Ectodermal cell (in vitro differentiated cells): Measurements from ENCODE around the gene SLC35E4.

Source experiments
- H3K27ac ChIP-seq: 2 replicates; pipeline ENCODE4 v1.7.0; 2013; ENCODE audit warnings: mild to moderate bottlenecking, low read depth, low read length; ENCODE audit not compliant: insufficient read depth, poor library complexity, severe bottlenecking
- H3K27me3 ChIP-seq: 2 replicates; pipeline ENCODE4 v1.7.0; 2013; ENCODE audit warnings: mild to moderate bottlenecking, low read length; ENCODE audit not compliant: insufficient read depth, control insufficient read depth, poor library complexity, severe bottlenecking
- H3K36me3 ChIP-seq: one replicate; pipeline ENCODE4 v1.7.0; 2013; ENCODE audit warnings: low read length; ENCODE audit not compliant: control insufficient read depth, insufficient read depth
- H3K4me1 ChIP-seq: one replicate; pipeline ENCODE4 v1.7.0; 2013; ENCODE audit warnings: low read length; ENCODE audit not compliant: control insufficient read depth, insufficient read depth
- H3K4me3 ChIP-seq: 2 replicates; pipeline ENCODE4 v1.7.0; 2013; ENCODE audit warnings: low read depth, low read length, control low read depth; ENCODE audit not compliant: insufficient read depth
- H3K9me3 ChIP-seq: 2 replicates; pipeline ENCODE4 v1.7.0; 2013; ENCODE audit warnings: mild to moderate bottlenecking, low read length, moderate library complexity; ENCODE audit not compliant: control insufficient read depth
- WGBS, 2 experiments: methylation state at CpG; one replicate each; pipeline ENCODE4 v1.1.7; 2013; ENCODE audit warnings: missing lambda C conversion rate in 2 of 2; 5-methylcytosine and 5-hydroxymethylcytosine counted together

Gene SLC35E4

DNA sequence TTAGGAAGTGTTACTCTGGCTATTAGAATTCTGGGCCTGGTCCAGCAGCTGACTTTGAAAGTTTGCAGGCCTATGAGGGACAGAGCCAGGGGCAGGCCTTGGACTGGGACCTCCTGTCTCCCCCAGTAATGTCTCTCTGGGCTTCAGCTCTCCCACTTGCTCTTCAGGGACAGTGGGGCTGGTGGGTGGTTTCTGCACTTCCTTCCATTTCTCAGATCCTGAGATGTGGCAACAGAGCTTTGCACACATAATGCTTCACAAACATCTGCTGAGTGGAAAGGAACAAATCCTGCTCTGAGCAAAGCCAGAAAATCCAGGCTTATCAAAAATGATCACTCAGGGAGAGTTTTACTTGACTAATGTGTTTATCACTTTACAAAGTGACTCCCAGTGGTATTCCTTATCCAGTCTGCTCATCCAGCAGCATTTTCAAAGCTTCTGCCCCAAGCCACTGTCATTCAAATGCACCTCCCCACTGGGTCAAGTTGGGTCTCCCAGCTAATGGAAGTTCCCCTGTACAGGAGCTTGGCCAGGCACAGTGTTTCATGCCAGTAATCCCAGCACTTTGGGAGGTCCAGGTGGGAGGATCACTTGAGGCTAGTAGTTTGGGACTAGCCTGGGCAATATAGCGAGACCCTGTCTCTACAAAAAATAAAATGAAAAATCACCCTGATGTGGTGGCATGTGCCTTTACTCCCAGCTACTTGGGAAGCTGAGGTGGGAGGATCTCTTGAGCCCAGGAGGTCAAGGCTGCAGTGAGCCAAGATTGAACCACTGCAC lies 45.6 kb downstream of the SLC35E4 start:
- Histone ChIP-seq H3K4me3 (no peak overlapping the region), H3K27ac (no peak overlapping the region), H3K9me3 (no peaks in the 10 kb centered on the region), H3K36me3 (no peaks in the 10 kb centered on the region), H3K27me3 (no peaks in the 10 kb centered on the region), H3K4me1 (peaks cover 6% of the 10 kb centered on the region)
- WGBS, 2 experiments: 94 to 100% methylated on average over 1 of the region's 1 CpG

DNA sequence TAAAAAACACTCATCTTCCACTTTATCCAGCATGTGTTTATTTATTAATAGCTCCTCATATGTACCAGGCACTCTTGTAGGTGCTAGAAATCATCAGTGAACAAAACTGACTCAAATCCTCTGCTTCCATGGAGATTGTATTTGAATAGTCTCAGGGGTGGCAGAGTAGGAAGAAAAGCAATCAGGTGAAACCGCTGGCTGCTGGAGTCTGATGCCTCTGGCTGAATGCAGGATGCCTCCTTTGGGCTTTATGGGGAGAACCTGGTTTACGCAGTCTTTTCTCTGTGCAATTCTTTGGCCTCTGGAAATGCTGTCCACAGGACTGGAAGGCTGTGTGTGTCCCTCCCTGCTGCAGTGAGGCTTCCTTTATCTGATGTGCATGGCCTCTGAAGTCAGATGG lies 46.2 kb downstream of the SLC35E4 start:
- 81 to 82% methylated on average over 2 of the region's 2 CpGs for WGBS, 2 experiments
- H3K9me3 ChIP-seq: no peaks in the 10 kb centered on the region
- H3K4me3 ChIP-seq: no peak overlapping the region
- no peak overlapping the region for H3K27ac ChIP-seq
- no peaks in the 10 kb centered on the region for H3K27me3 ChIP-seq
- H3K4me1 ChIP-seq: peaks cover 6% of the 10 kb centered on the region
- H3K36me3 ChIP-seq: no peaks in the 10 kb centered on the region

GRCh38 chr22:30685178-30685577 lies 49.6 kb downstream of the SLC35E4 start:
- Histone ChIP-seq H3K4me1 (no peaks in the 10 kb centered on the region), H3K9me3 (no peaks in the 10 kb centered on the region), H3K27me3 (no peaks in the 10 kb centered on the region), H3K4me3 (no peak overlapping the region), H3K36me3 (no peaks in the 10 kb centered on the region), H3K27ac (no peak overlapping the region)
- WGBS, 2 experiments: 94 to 96% methylated on average over 7 of the region's 7 CpGs

GRCh38 chr22:30687358-30687757 lies 51.8 kb downstream of the SLC35E4 start:
- Histone ChIP-seq H3K9me3 (no peaks in the 10 kb centered on the region), H3K36me3 (no peaks in the 10 kb centered on the region), H3K4me3 (no peak overlapping the region), H3K4me1 (no peaks in the 10 kb centered on the region), H3K27ac (no peak overlapping the region), H3K27me3 (no peaks in the 10 kb centered on the region)
- WGBS, 2 experiments: 91 to 97% methylated on average over 4 of the region's 4 CpGs

DNA sequence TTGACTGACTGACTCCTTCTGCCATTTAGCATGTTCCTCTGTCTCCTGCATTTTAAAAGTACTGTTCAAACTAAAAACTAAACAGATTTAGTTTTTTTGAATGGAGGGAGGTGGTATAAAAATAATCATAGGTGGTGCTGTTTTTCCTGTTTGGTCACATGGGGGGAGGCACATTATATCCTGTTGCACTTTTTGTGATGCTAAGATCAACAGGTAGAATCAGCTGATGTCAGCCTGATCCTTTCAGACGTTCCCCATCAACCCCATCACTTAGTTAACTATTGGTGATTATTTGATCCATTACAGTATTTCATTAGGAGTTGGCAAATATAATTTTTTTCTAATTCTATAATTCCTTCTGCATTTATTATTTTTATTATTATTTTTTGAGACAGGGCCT lies 54.0 kb downstream of the SLC35E4 start:
- 64% methylated on average over 1 of the region's 1 CpG; no CpG with 5 or more reads in 1 of the 2 experiments for WGBS, 2 experiments
- H3K9me3 ChIP-seq: no peaks in the 10 kb centered on the region
- peaks cover 15% of the 10 kb centered on the region for H3K27me3 ChIP-seq
- H3K27ac ChIP-seq: no peak overlapping the region
- H3K36me3 ChIP-seq: no peaks in the 10 kb centered on the region
- H3K4me3 ChIP-seq: no peak overlapping the region
- H3K4me1 ChIP-seq: no peaks in the 10 kb centered on the region

GRCh38 chr22:30691204-30691603 lies 55.6 kb downstream of the SLC35E4 start:
- Histone ChIP-seq H3K4me3 (no peak overlapping the region), H3K27me3 (peaks cover 30% of the 10 kb centered on the region), H3K36me3 (no peaks in the 10 kb centered on the region), H3K9me3 (no peaks in the 10 kb centered on the region), H3K27ac (no peak overlapping the region), H3K4me1 (no peaks in the 10 kb centered on the region)
- whole genome bisulfite sequencing, 2 experiments: 88 to 89% methylated on average over 1 of the region's 1 CpG

DNA sequence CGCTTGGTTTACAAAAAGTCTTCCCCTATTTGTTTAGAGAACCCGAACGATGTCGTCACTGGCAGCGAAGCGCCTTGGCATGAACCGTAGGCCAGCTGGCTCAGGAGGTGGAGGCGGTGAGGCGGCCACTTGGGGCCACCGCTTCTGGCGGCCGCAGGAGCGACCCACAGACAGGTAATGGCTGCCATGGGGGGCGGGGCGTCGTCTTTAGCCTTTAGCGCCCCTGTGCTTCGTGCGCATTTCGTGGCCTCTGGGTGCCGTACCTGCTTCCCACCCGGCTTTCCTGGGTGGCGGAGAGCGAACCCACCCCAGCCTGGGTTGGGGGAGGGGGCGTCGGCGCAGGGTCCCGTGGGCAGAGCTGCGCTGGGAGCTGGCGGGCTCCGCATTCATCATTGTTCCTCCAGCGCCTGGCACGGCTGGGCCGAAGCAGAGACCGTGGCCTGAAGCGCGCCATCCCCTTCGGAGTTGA lies 58.6 kb downstream of the SLC35E4 start:
- Histone ChIP-seq H3K36me3 (no peaks in the 10 kb centered on the region), H3K27ac (no peak overlapping the region), H3K9me3 (no peaks in the 10 kb centered on the region), H3K4me3 (peak overlapping the region; percentile 60), H3K27me3 (peaks cover 39% of the 10 kb centered on the region), H3K4me1 (no peaks in the 10 kb centered on the region)
- WGBS, 2 experiments: 1 to 2% methylated on average over 38 of the region's 38 CpGs

DNA sequence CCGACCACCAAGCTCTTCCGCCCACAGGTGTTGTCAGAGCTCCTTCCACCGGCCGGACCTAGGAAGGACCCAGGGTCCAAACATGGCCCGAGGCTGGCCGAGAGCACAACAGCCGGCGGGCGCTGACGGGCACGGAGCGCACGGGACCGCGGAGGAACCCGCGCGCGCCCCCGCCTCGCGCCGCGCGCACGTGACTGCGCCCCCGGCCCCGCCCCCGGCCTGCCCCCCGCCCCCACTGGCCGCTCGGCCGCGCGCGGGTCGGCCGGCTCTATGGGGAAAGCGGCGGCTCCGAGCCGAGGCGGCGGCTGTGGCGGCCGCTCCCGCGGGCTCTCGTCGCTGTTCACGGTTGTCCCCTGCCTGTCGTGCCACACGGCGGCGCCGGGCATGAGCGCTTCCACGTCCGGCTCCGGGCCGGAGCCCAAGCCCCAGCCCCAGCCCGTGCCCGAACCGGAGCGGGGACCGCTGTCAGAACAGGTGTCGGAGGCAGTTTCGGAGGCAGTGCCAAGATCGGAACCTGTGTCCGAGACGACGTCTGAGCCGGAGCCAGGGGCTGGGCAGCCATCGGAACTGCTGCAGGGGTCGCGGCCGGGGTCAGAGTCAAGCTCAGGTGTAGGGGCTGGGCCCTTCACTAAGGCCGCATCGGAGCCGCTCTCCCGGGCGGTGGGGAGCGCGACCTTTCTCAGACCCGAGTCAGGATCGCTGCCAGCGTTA lies 59.2 kb downstream of the SLC35E4 start, which contains the start of gene OSBP2:
TSS of gene OSBP2 (plus strand) at position 235 of the 711 bp plus-strand sequence. CDS start at position 271, 36 bp downstream.
- no peak within 1 kb of the TSS for H3K27ac ChIP-seq
- H3K9me3 ChIP-seq: no peaks in the 10 kb centered on the region
- no peaks in the 10 kb centered on the region for H3K4me1 ChIP-seq
- 1% methylated on average over 88 of the region's 88 CpGs for WGBS, 2 experiments
- no peaks in the 10 kb centered on the region for H3K36me3 ChIP-seq
- peak within 1 kb of the TSS; percentile 60 for H3K4me3 ChIP-seq
- peaks cover 39% of the 10 kb centered on the region for H3K27me3 ChIP-seq

DNA sequence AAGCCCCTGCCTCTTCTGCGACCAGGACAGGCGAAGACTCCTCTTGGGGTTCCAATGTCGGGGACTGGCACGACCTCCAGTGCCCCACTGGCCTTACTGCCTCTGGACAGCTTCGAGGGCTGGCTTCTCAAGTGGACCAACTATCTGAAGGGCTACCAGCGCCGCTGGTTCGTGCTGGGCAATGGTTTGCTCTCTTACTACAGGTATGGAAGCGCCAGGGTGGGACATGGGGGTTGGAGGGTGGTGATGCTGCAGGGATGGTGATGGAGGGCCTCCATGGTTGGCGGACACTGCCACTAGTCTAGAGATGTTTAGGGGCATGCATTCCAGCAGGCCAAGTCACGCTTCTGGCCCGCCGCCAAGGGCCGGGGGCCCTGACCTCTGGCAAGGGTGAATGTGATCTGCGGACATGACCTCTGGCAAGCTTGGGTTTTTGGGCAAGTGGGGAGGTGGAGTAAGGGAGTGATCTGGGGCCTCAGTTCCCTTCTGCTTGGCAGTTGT lies 59.8 kb downstream of the SLC35E4 start:
- Histone ChIP-seq H3K9me3 (no peaks in the 10 kb centered on the region), H3K27me3 (peaks cover 39% of the 10 kb centered on the region), H3K36me3 (no peaks in the 10 kb centered on the region), H3K4me1 (no peaks in the 10 kb centered on the region), H3K27ac (no peak overlapping the region), H3K4me3 (peak overlapping the region; percentile 57)
- 69 to 76% methylated on average over 15 of the region's 15 CpGs for WGBS, 2 experiments
